ENCODE results near the gene NNT.

GRCh38 chr5:43699910-43700309 lies 96.9 kb downstream of the NNT start:
- TF ChIP-seq CTCF (IDR thresholded peaks at IDR 0.05; ENCODE audit: borderline replicate concordance, extremely low read depth, low read length, poor library complexity, severe bottlenecking) = no peak
- TF ChIP-seq EZH2 (IDR thresholded peaks at IDR 0.05; ENCODE audit: borderline replicate concordance, low read depth, low read length, severe bottlenecking) = no peak

Measured in DND-41 (cell line).